SK-N-MC (cell line): ENCODE measurements around the gene WDR47.

Experiments
- EZH2 ChIP-seq: fragments of 200-600 bp; sonication (generic); IDR thresholded peaks from one replicate; pipeline ENCODE4 v1.6.1; 2017; ENCODE audit warnings: antibody characterized with exemption
- POLR2AphosphoS5 ChIP-seq: IDR thresholded peaks from 2 replicates; pipeline ENCODE4 v1.6.1; 2012; ENCODE audit warnings: mild to moderate bottlenecking, low read depth, low read length, borderline replicate concordance

DNA sequence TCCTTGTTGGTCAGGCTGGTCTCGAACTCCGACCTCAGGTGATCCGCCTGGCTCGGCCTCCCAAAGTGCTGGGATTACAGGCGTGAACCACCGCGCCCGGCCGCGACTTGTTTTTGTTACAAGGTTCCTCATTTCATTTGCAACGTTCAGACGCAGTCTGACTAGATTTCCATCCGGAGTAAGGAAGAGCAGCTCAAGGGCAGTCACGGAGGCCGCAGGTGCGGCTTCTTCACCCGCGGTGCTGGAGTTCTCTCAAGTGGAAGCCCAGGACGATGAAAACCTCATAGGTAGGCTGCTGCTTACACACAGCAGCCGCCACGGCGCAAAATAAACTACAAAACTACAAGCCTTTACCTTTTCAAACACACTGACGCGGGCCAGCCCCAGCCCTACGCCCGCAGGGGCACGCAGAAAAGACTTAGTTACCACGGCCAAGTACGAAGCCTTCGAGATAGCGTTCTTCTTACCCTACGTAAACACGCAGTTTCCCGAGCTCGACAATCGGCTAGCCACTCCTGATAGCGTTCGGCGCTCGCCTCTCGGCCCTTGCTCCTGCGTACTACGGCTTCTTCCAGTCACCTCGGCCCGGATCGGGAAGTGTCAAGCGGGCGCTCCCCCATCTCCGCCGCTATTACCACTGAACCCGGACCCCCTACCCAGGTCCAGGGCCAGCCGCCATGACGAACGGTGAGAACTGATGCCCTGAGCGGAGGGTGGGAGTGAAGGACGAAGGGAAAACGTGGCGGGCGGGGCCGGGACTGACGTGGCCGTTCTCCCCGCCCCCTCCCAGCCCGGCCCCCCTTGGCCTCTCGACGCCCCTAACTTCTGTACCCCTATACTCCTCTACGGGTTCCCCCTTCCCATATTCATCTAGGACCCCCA, 48.5 kb upstream of the WDR47 start, which contains the start of gene TMEM167B:
- no peak for TF ChIP-seq EZH2
- TF ChIP-seq POLR2AphosphoS5: peak; percentile 77
